ENCODE measurements around the gene ANXA2.

Gene ANXA2

GRCh38 chr15:60397772-60398445 lies at the start of gene ANXA2:
Gene ANXA2, minus strand, starts transcription at chr15:60397986. Its CDS starts 11,911 bp downstream, at chr15:60386075.
- no peaks in the 10 kb centered on the region for H3K9me3 ChIP-seq (ENCODE audit: insufficient read depth, low read depth, low read length)
- H3K36me3 ChIP-seq (ENCODE audit: insufficient read depth, low read length): no peaks in the 10 kb centered on the region
- peak within 1 kb of the TSS; percentile 78 for H3K9ac ChIP-seq (ENCODE audit: low read depth, low read length, poor library complexity, severe bottlenecking)
- H3K4me3 ChIP-seq (ENCODE audit: low read length, poor library complexity, severe bottlenecking): peak within 1 kb of the TSS; percentile 92
- peaks cover 14% of the 10 kb centered on the region; the same call in 1 of the 2 replicates for H3K79me2 ChIP-seq (ENCODE audit: insufficient read depth, low read length)
- H2AFZ ChIP-seq (ENCODE audit: low read length): peak within 1 kb of the TSS; percentile 75
- peaks cover 11% of the 10 kb centered on the region for H4K20me1 ChIP-seq (ENCODE audit: insufficient read depth, low read length, poor library complexity, severe bottlenecking)
- no peaks in the 10 kb centered on the region for H3F3A ChIP-seq (ENCODE audit: low read depth)
- no peaks in the 10 kb centered on the region for H3K27me3 ChIP-seq (ENCODE audit: insufficient read depth, low read length, poor library complexity, severe bottlenecking)
- no peak for TF ChIP-seq CTCF (conservative IDR thresholded peaks at IDR 0.05; ENCODE audit: low read length)
- no peak for TF ChIP-seq EZH2phosphoT487 (IDR thresholded peaks at IDR 0.05; ENCODE audit: borderline replicate concordance)
- H3K4me2 ChIP-seq (ENCODE audit: low read depth, low read length, poor library complexity, severe bottlenecking): peak within 1 kb of the TSS; percentile 90
- peaks cover 35% of the 10 kb centered on the region for H3K4me1 ChIP-seq (ENCODE audit: insufficient read depth, low read length, poor library complexity, severe bottlenecking)
- no peaks in the 10 kb centered on the region for H3K9me2 ChIP-seq (replicated peaks; ENCODE audit: low read depth, low read length)

GRCh38 chr15:60444289-60444912 lies 46.6 kb upstream of the ANXA2 start:
- H2AFZ ChIP-seq (ENCODE audit: low read length): no peak overlapping the region
- peaks cover 18% of the 10 kb centered on the region; the same call in 1 of the 2 replicates for H3K36me3 ChIP-seq (ENCODE audit: insufficient read depth, low read length)
- no peaks in the 10 kb centered on the region for H3K27me3 ChIP-seq (ENCODE audit: insufficient read depth, low read length, poor library complexity, severe bottlenecking)
- H3K9me2 ChIP-seq (replicated peaks; ENCODE audit: low read depth, low read length): no peaks in the 10 kb centered on the region
- H3K4me2 ChIP-seq (ENCODE audit: low read depth, low read length, poor library complexity, severe bottlenecking): no peak overlapping the region
- H3F3A ChIP-seq (ENCODE audit: low read depth): no peaks in the 10 kb centered on the region
- TF ChIP-seq CTCF (conservative IDR thresholded peaks at IDR 0.05; ENCODE audit: low read length) (peak; percentile 55), EZH2phosphoT487 (IDR thresholded peaks at IDR 0.05; ENCODE audit: borderline replicate concordance) (no peak)
- H3K4me3 ChIP-seq (ENCODE audit: low read length, poor library complexity, severe bottlenecking): no peak overlapping the region
- no peak overlapping the region for H3K9ac ChIP-seq (ENCODE audit: low read depth, low read length, poor library complexity, severe bottlenecking)
- H3K9me3 ChIP-seq (ENCODE audit: insufficient read depth, low read depth, low read length): no peaks in the 10 kb centered on the region
- no peaks in the 10 kb centered on the region for H4K20me1 ChIP-seq (ENCODE audit: insufficient read depth, low read length, poor library complexity, severe bottlenecking)
- no peaks in the 10 kb centered on the region for H3K4me1 ChIP-seq (ENCODE audit: insufficient read depth, low read length, poor library complexity, severe bottlenecking)
- H3K79me2 ChIP-seq (ENCODE audit: insufficient read depth, low read length): no peaks in the 10 kb centered on the region

- no peak overlapping the region for H2AFZ ChIP-seq (ENCODE audit: low read length)
- TF ChIP-seq EZH2phosphoT487 (IDR thresholded peaks at IDR 0.05; ENCODE audit: borderline replicate concordance) (no peak), CTCF (conservative IDR thresholded peaks at IDR 0.05; ENCODE audit: low read length) (no peak)
- no peak overlapping the region for H3K4me2 ChIP-seq (ENCODE audit: low read depth, low read length, poor library complexity, severe bottlenecking)
Measured at GRCh38 chr15:60442763-60443162, 45.0 kb upstream of the ANXA2 start.

More at GRCh38 chr15:60442763-60443162, 45.0 kb upstream of the ANXA2 start:
- H4K20me1 ChIP-seq (ENCODE audit: insufficient read depth, low read length, poor library complexity, severe bottlenecking): no peaks in the 10 kb centered on the region
- no peak overlapping the region for H3K9ac ChIP-seq (ENCODE audit: low read depth, low read length, poor library complexity, severe bottlenecking)
- peaks cover 3% of the 10 kb centered on the region; the same call in 1 of the 2 replicates for H3K36me3 ChIP-seq (ENCODE audit: insufficient read depth, low read length)
- no peaks in the 10 kb centered on the region for H3K4me1 ChIP-seq (ENCODE audit: insufficient read depth, low read length, poor library complexity, severe bottlenecking)
- no peaks in the 10 kb centered on the region for H3K27me3 ChIP-seq (ENCODE audit: insufficient read depth, low read length, poor library complexity, severe bottlenecking)
- H3K79me2 ChIP-seq (ENCODE audit: insufficient read depth, low read length): no peaks in the 10 kb centered on the region
- H3K9me3 ChIP-seq (ENCODE audit: insufficient read depth, low read depth, low read length): no peaks in the 10 kb centered on the region
- no peaks in the 10 kb centered on the region for H3F3A ChIP-seq (ENCODE audit: low read depth)
- H3K9me2 ChIP-seq (replicated peaks; ENCODE audit: low read depth, low read length): no peaks in the 10 kb centered on the region
- no peak overlapping the region for H3K4me3 ChIP-seq (ENCODE audit: low read length, poor library complexity, severe bottlenecking)

Data from Loucy (cell line).